WTC11 (cell line): ENCODE measurements around the gene NMRK1. TPM values are rescaled to one million over a fixed set of nuclear protein-coding genes. Genes with fewer than 3 reads are reported as not detected.

ENCODE experiments used
- ATAC-seq: fragments of 200-7000 bp; cut with Tn5 transposase; 2 replicates; pipeline ENCODE4 v1.10.0; 2021; ENCODE audit warnings: mild to moderate bottlenecking, moderate library complexity
- CTCF ChIA-PET: fragments of 300-600 bp; sonication (Branson Sonifier 250); formaldehyde crosslinking; loops from one replicate; lab custom pipeline; 2021; ENCODE audit warnings: antibody characterized with exemption; lab: Charles Lee
- POLR2A ChIA-PET: fragments of 350-600 bp; sonication (Branson Sonifier 250); formaldehyde crosslinking; loops from one replicate; lab custom pipeline; 2021; ENCODE audit warnings: antibody characterized with exemption; lab: Charles Lee
- DNase-seq: peaks from one replicate; pipeline ENCODE4 v3.0.0; 2021; ENCODE audit warnings: low spot score
- H3K27ac Mint-ChIP-seq: 2 replicates; pipeline ENCODE4 v1.8.0; 2021; ENCODE audit warnings: mixed read lengths
- H3K27me3 Mint-ChIP-seq: 2 replicates; pipeline ENCODE4 v1.8.0; 2021; ENCODE audit warnings: low read depth, mild to moderate bottlenecking, moderate library complexity, mixed read lengths
- H3K36me3 Mint-ChIP-seq: 2 replicates; pipeline ENCODE4 v1.8.0; 2021; ENCODE audit warnings: mixed read lengths
- H3K4me1 Mint-ChIP-seq: 2 replicates; pipeline ENCODE4 v1.8.0; 2022; ENCODE audit warnings: mixed read lengths
- H3K4me3 Mint-ChIP-seq: 2 replicates; pipeline ENCODE4 v1.8.0; 2021; ENCODE audit warnings: mild to moderate bottlenecking, moderate library complexity, mixed read lengths
- H3K9me3 Mint-ChIP-seq: 2 replicates; pipeline ENCODE4 v1.8.0; 2021; ENCODE audit warnings: mixed read lengths
- ATF1 ChIP-seq: sonication (generic); formaldehyde crosslinking; IDR thresholded peaks from 2 replicates; pipeline ENCODE4 v1.8.1; 2023; ENCODE audit warnings: mild to moderate bottlenecking, moderate library complexity, missing genetic modification reagents
- CBFB ChIP-seq: sonication (generic); formaldehyde crosslinking; IDR thresholded peaks from 2 replicates; pipeline ENCODE4 v1.8.1; 2022; ENCODE audit warnings: mild to moderate bottlenecking, low read depth, missing genetic modification reagents
- NFYB ChIP-seq: sonication (generic); formaldehyde crosslinking; conservative IDR thresholded peaks from 2 replicates; pipeline ENCODE4 v1.8.0; 2022; ENCODE audit warnings: low read depth, missing genetic modification reagents
- NR1H2 ChIP-seq: sonication (generic); formaldehyde crosslinking; IDR thresholded peaks from 2 replicates; pipeline ENCODE4 v1.9.0; 2021; ENCODE audit warnings: mild to moderate bottlenecking, moderate library complexity, missing genetic modification reagents
- NR3C1 ChIP-seq: sonication (generic); formaldehyde crosslinking; conservative IDR thresholded peaks from 2 replicates; pipeline ENCODE4 v1.8.1; 2023; ENCODE audit warnings: low read depth, mild to moderate bottlenecking, missing genetic modification reagents
- PRRX2 ChIP-seq: fragments of 250-450 bp; sonication (Bioruptor Pico); IDR thresholded peaks from 2 replicates; pipeline ENCODE4 v1.8.0; 2021; ENCODE audit warnings: mild to moderate bottlenecking
- RORB ChIP-seq: fragments of 250-450 bp; sonication (Bioruptor Pico); IDR thresholded peaks from 2 replicates; pipeline ENCODE4 v1.9.0; 2021; ENCODE audit warnings: mild to moderate bottlenecking
- USF2 ChIP-seq: sonication (generic); formaldehyde crosslinking; IDR thresholded peaks from 2 replicates; pipeline ENCODE4 v1.8.1; 2023; ENCODE audit warnings: mild to moderate bottlenecking, missing genetic modification reagents, moderate library complexity
- ZNF416 ChIP-seq: fragments of 250-450 bp; sonication (Bioruptor Pico); IDR thresholded peaks from 2 replicates; pipeline ENCODE4 v1.9.0; 2021; ENCODE audit warnings: mild to moderate bottlenecking, inconsistent platforms
- ZNF671 ChIP-seq: fragments of 250-450 bp; sonication (Bioruptor Pico); IDR thresholded peaks from 2 replicates; pipeline ENCODE4 v1.8.0; 2021; ENCODE audit warnings: mild to moderate bottlenecking
- total RNA-seq: library from RNA; stranded (reverse); gene quantifications from 3 replicates; pipeline ENCODE4 v1.2.3, GENCODE V29; 2021
- TF ChIP-seq, protein P1 (sequence below): sonication (generic); formaldehyde crosslinking; IDR thresholded peaks from 2 replicates; pipeline ENCODE4 v1.8.0; 2022; ENCODE audit warnings: mild to moderate bottlenecking, missing genetic modification reagents
- TF ChIP-seq, protein P2 (sequence below): sonication (generic); formaldehyde crosslinking; IDR thresholded peaks from 2 replicates; pipeline ENCODE4 v1.8.1; 2022; ENCODE audit warnings: low read depth, missing genetic modification reagents, borderline replicate concordance
- TF ChIP-seq, protein P3 (sequence below): sonication (generic); formaldehyde crosslinking; IDR thresholded peaks from 2 replicates; pipeline ENCODE4 v1.8.1; 2022; ENCODE audit warnings: mild to moderate bottlenecking, missing genetic modification reagents, moderate library complexity, borderline replicate concordance
- TF ChIP-seq, protein P4 (sequence below): fragments of 250-450 bp; sonication (Bioruptor Pico); IDR thresholded peaks from 2 replicates; pipeline ENCODE4 v1.9.0; 2021; ENCODE audit warnings: moderate library complexity, mild to moderate bottlenecking, inconsistent platforms, borderline replicate concordance
- TF ChIP-seq, protein P5 (sequence below): sonication (generic); formaldehyde crosslinking; IDR thresholded peaks from 2 replicates; pipeline ENCODE4 v1.8.1; 2023; ENCODE audit warnings: mild to moderate bottlenecking, missing genetic modification reagents
- TF ChIP-seq, protein P6 (sequence below): sonication (generic); formaldehyde crosslinking; IDR thresholded peaks from 2 replicates; pipeline ENCODE4 v1.8.0; 2022; ENCODE audit warnings: mild to moderate bottlenecking, missing genetic modification reagents
- TF ChIP-seq, protein P7 (sequence below): sonication (generic); formaldehyde crosslinking; conservative IDR thresholded peaks from 2 replicates; pipeline ENCODE4 v1.8.1; 2023; ENCODE audit warnings: mild to moderate bottlenecking, low read depth, missing genetic modification reagents, moderate library complexity

NMRK1 gene
- total RNA-seq, 1 experiment from 2014 or later = 14.5 TPM

DNA sequence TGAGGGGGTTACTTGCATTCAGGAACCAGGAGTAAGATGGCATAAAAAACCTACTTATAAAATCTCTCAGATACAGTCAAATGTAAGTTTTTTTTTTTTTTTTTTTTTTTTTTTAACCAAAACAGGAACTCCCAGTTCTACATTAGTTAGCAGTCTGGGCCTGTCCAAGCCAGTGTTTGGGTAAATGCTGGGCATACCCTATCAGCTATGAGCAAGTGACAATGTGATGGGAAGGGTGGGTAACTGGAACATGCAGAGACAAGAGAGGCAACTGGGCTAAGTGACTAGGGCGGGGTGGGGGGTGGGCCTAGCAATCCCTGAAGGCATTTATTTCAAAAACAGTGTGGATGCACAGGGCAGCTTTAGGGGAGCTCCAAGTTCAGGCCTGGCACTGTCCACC, 2.3 kb downstream of the NMRK1 start:
- Mint-ChIP-seq H3K4me3 (no peak overlapping the region), H3K4me1 (peaks cover 57% of the 10 kb centered on the region), H3K9me3 (no peaks in the 10 kb centered on the region), H3K27ac (no peak overlapping the region), H3K27me3 (no peaks in the 10 kb centered on the region; the same call in 1 of the 2 replicates), H3K36me3 (peaks cover 2% of the 10 kb centered on the region; the same call in 1 of the 2 replicates)
- POLR2A ChIA-PET = no interaction called here
- TF ChIP-seq RORB (CRISPR knock-in tag) = no peak
- TF ChIP-seq, protein P1, sequence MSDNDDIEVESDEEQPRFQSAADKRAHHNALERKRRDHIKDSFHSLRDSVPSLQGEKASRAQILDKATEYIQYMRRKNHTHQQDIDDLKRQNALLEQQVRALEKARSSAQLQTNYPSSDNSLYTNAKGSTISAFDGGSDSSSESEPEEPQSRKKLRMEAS (CRISPR knock-in tag) = no peak
- no peak for TF ChIP-seq NFYB
- TF ChIP-seq, protein P2, sequence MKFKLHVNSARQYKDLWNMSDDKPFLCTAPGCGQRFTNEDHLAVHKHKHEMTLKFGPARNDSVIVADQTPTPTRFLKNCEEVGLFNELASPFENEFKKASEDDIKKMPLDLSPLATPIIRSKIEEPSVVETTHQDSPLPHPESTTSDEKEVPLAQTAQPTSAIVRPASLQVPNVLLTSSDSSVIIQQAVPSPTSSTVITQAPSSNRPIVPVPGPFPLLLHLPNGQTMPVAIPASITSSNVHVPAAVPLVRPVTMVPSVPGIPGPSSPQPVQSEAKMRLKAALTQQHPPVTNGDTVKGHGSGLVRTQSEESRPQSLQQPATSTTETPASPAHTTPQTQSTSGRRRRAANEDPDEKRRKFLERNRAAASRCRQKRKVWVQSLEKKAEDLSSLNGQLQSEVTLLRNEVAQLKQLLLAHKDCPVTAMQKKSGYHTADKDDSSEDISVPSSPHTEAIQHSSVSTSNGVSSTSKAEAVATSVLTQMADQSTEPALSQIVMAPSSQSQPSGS (CRISPR knock-in tag) = no peak
- TF ChIP-seq, protein P3, sequence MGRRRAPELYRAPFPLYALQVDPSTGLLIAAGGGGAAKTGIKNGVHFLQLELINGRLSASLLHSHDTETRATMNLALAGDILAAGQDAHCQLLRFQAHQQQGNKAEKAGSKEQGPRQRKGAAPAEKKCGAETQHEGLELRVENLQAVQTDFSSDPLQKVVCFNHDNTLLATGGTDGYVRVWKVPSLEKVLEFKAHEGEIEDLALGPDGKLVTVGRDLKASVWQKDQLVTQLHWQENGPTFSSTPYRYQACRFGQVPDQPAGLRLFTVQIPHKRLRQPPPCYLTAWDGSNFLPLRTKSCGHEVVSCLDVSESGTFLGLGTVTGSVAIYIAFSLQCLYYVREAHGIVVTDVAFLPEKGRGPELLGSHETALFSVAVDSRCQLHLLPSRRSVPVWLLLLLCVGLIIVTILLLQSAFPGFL (CRISPR knock-in tag) = no peak
- TF ChIP-seq, protein P4, sequence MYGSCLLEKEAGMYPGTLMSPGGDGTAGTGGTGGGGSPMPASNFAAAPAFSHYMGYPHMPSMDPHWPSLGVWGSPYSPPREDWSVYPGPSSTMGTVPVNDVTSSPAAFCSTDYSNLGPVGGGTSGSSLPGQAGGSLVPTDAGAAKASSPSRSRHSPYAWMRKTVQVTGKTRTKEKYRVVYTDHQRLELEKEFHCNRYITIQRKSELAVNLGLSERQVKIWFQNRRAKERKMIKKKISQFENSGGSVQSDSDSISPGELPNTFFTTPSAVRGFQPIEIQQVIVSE (CRISPR knock-in tag) = no peak
- TF ChIP-seq ZNF416 (CRISPR knock-in tag) = no peak
- ATAC-seq (no peak), DNase-seq (no peak)
- CTCF ChIA-PET = interaction anchor here (4.1 kb wide), 1 partner anchor 134 kb away, joined by 26 read pairs; the partner anchor contains the start of gene C9orf40

- H3K36me3 Mint-ChIP-seq = peaks cover 5% of the 10 kb centered on the region
- CTCF ChIA-PET = interaction anchor here (0.6 to 2.1 kb wide), 3 partner anchors 56 to 310 kb away, joined by 6 to 8 read pairs (median 6); partner anchors contain the start of gene CARNMT1
- no peak for TF ChIP-seq ZNF671 (CRISPR knock-in tag)
- no peak for TF ChIP-seq ATF1 (CRISPR knock-in tag)
- H3K27me3 Mint-ChIP-seq = no peaks in the 10 kb centered on the region
- no peak for DNase-seq
- no peak overlapping the region for H3K27ac Mint-ChIP-seq
- no peaks in the 10 kb centered on the region for H3K9me3 Mint-ChIP-seq
- ATAC-seq = no peak
- peaks cover 46% of the 10 kb centered on the region for H3K4me1 Mint-ChIP-seq
- no peak overlapping the region for H3K4me3 Mint-ChIP-seq
- POLR2A ChIA-PET = interaction anchor here (0.6 kb wide), 2 partner anchors 8 to 1077 kb away, joined by 3 to 5 read pairs; no protein-coding TSS in a partner anchor
Measured at GRCh38 chr9:75084081-75084672, 3.8 kb downstream of the NMRK1 start.

DNA sequence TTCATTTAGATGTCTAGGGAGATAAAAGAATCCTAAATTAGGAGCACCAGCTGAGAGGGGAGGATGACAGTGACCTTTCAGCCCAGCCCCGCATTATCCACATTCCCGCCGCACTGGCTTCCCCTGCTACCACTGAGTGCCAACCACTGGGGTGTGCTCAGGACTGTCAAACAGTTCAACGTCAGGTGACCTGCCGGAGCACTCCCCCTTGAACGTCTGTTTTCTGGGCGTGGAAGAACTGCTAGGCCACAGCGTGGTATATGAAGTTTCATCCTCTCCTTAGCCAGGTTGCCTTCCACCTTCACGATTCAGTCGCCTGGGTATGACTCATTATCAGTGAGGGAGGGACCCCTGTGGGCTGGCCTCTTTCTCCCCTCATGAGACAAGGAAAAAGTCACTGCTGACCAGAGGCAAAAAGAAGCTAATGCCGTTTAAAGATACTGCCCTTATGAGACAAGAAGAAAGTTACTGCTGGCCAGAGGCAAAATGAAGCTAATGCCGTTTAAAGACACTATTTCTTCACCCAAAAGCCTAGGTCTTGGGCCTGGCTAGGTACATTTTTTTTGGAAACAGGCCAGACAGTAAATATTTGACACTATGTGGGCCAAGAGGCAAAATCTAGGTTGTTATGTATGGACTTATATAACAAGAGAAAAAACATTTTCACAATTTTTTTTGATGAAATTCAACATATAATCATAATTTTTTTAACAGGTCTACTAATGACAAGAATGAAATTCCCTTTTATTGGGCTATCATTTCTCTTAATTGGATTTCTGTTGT, 4.6 kb downstream of the NMRK1 start:
- Mint-ChIP-seq H3K4me3 (no peak overlapping the region), H3K4me1 (peaks cover 43% of the 10 kb centered on the region), H3K36me3 (peaks cover 5% of the 10 kb centered on the region), H3K27me3 (no peaks in the 10 kb centered on the region), H3K9me3 (no peaks in the 10 kb centered on the region), H3K27ac (no peak overlapping the region)
- ChIA-PET CTCF (interaction anchor here (1.2 to 2.1 kb wide), 3 partner anchors 55 to 310 kb away, joined by 3 to 8 read pairs (median 6); partner anchors contain the start of gene CARNMT1), POLR2A (interaction anchor here (0.6 kb wide), 2 partner anchors 9 to 1076 kb away, joined by 3 to 5 read pairs; no protein-coding TSS in a partner anchor)
- TF ChIP-seq NR3C1 (CRISPR knock-in tag) (no peak), CBFB (no peak), PRRX2 (CRISPR knock-in tag) (no peak), USF2 (CRISPR knock-in tag) (peak; percentile 78), NR1H2 (CRISPR knock-in tag) (no peak), RORB (CRISPR knock-in tag) (no peak)
- TF ChIP-seq, protein P5, sequence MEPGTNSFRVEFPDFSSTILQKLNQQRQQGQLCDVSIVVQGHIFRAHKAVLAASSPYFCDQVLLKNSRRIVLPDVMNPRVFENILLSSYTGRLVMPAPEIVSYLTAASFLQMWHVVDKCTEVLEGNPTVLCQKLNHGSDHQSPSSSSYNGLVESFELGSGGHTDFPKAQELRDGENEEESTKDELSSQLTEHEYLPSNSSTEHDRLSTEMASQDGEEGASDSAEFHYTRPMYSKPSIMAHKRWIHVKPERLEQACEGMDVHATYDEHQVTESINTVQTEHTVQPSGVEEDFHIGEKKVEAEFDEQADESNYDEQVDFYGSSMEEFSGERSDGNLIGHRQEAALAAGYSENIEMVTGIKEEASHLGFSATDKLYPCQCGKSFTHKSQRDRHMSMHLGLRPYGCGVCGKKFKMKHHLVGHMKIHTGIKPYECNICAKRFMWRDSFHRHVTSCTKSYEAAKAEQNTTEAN (CRISPR knock-in tag) = no peak
- TF ChIP-seq, protein P6, sequence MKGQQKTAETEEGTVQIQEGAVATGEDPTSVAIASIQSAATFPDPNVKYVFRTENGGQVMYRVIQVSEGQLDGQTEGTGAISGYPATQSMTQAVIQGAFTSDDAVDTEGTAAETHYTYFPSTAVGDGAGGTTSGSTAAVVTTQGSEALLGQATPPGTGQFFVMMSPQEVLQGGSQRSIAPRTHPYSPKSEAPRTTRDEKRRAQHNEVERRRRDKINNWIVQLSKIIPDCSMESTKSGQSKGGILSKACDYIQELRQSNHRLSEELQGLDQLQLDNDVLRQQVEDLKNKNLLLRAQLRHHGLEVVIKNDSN (CRISPR knock-in tag) = peak; percentile 73
- TF ChIP-seq, protein P7, sequence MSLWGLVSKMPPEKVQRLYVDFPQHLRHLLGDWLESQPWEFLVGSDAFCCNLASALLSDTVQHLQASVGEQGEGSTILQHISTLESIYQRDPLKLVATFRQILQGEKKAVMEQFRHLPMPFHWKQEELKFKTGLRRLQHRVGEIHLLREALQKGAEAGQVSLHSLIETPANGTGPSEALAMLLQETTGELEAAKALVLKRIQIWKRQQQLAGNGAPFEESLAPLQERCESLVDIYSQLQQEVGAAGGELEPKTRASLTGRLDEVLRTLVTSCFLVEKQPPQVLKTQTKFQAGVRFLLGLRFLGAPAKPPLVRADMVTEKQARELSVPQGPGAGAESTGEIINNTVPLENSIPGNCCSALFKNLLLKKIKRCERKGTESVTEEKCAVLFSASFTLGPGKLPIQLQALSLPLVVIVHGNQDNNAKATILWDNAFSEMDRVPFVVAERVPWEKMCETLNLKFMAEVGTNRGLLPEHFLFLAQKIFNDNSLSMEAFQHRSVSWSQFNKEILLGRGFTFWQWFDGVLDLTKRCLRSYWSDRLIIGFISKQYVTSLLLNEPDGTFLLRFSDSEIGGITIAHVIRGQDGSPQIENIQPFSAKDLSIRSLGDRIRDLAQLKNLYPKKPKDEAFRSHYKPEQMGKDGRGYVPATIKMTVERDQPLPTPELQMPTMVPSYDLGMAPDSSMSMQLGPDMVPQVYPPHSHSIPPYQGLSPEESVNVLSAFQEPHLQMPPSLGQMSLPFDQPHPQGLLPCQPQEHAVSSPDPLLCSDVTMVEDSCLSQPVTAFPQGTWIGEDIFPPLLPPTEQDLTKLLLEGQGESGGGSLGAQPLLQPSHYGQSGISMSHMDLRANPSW (CRISPR knock-in tag) = no peak
- ATAC-seq (peak; percentile 42), DNase-seq (peak; percentile 56)
